Neural progenitor cell (in vitro differentiated cells): ENCODE results near the gene SIRPA.

ENCODE experiments used
- CTCF ChIP-seq: fragments of 200-600 bp; sonication (generic); IDR thresholded peaks from 2 replicates; pipeline ENCODE4 v1.5.1; 2017; ENCODE audit warnings: antibody characterized with exemption, mild to moderate bottlenecking
- EZH2 ChIP-seq: fragments of 200-600 bp; sonication (generic); IDR thresholded peaks from 2 replicates; pipeline ENCODE4 v1.6.1; 2017; ENCODE audit warnings: antibody characterized with exemption, mild to moderate bottlenecking, moderate library complexity

- TF ChIP-seq CTCF (no peak), EZH2 (no peak)
These were observed 24.2 kb upstream of the SIRPA start for GRCh38 chr20:1870792-1871550.
